Measurements from ENCODE around the gene CDH4. TPM values are rescaled to one million over a fixed set of nuclear protein-coding genes. Genes with fewer than 3 reads are reported as not detected.

The CDH4 gene
- total RNA-seq, 1 donor = 0.18 TPM

- H3K4me3 ChIP-seq (ENCODE audit: low read depth, low read length) = no peak overlapping the region
- no peak for TF ChIP-seq CTCF (IDR thresholded peaks at IDR 0.05; ENCODE audit: insufficient read depth, low read length)
- DNase-seq (ENCODE audit: low read depth) = no peak
Observed at GRCh38 chr20:61391185-61391584, 139.1 kb downstream of the CDH4 start.

GRCh38 chr20:61391812-61392520 is 139.9 kb downstream of the CDH4 start:
- TF ChIP-seq CTCF (IDR thresholded peaks at IDR 0.05; ENCODE audit: insufficient read depth, low read length) = no peak
- no peak for DNase-seq (ENCODE audit: low read depth)
- no peak overlapping the region for H3K4me3 ChIP-seq (ENCODE audit: low read depth, low read length)

GRCh38 chr20:61394088-61394799 is 142.2 kb downstream of the CDH4 start:
- DNase-seq (ENCODE audit: low read depth) = no peak
- H3K4me3 ChIP-seq (ENCODE audit: low read depth, low read length) = no peak overlapping the region

GRCh38 chr20:61396262-61396848 is 144.3 kb downstream of the CDH4 start:
- H3K4me3 ChIP-seq (ENCODE audit: low read depth, low read length) = no peak overlapping the region
- no peak for DNase-seq (ENCODE audit: low read depth)
- no peak for TF ChIP-seq CTCF (IDR thresholded peaks at IDR 0.05; ENCODE audit: insufficient read depth, low read length)

More at GRCh38 chr20:61394088-61394799, 142.2 kb downstream of the CDH4 start:
- TF ChIP-seq CTCF (IDR thresholded peaks at IDR 0.05; ENCODE audit: insufficient read depth, low read length) = no peak

- no peak for DNase-seq (ENCODE audit: low read depth)
- H3K4me3 ChIP-seq (ENCODE audit: low read depth, low read length) = no peak overlapping the region
- no peak for TF ChIP-seq CTCF (IDR thresholded peaks at IDR 0.05; ENCODE audit: insufficient read depth, low read length)
Observed at GRCh38 chr20:61397146-61397545, 145.1 kb downstream of the CDH4 start.

GRCh38 chr20:61397790-61398189 is 145.7 kb downstream of the CDH4 start:
- TF ChIP-seq CTCF (IDR thresholded peaks at IDR 0.05; ENCODE audit: insufficient read depth, low read length) = no peak
- H3K4me3 ChIP-seq (ENCODE audit: low read depth, low read length) = no peak overlapping the region
- no peak for DNase-seq (ENCODE audit: low read depth)
